GM12801 (cell line): ENCODE results near the gene DUSP10.

ENCODE experiments used
- TF ChIP-seq, protein P1 (sequence below): IDR thresholded peaks from one replicate; pipeline ENCODE4 v1.5.1; 2011; ENCODE audit warnings: control low read depth; ENCODE audit not compliant: insufficient read length; ENCODE audit errors: extremely low read depth

DUSP10 gene

DNA sequence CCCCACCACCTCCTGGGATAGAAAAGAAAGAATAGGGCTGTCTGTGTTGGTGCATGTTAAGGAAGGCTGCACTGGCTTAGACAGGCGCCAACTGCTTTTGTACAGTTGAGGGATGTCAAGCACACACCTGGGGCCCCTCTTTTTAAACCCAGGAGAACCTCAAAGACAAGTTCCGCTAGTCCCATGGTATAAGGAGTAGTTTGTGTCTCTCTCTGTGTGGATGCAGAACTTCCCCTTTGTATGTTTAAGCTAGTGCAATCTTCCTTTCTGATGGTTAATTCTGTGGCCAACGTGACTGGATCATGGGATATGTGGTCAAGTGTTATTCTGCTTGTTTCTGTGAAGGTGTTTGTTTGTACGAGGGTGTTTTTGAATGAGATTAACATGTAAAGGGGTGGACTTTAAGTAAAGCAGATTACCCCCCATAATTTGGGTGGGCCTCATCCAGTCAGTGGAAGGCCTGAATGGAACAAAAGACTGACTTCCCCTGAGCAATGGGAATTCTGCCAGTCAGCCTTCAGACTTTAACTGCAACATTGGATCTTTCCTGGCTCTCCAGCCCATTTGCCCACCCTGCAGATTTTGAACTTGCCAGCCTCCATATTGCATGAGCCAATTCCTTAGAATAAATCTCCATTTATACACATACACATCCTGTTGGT, 9.5 kb upstream of the DUSP10 start:
- TF ChIP-seq, protein P1, sequence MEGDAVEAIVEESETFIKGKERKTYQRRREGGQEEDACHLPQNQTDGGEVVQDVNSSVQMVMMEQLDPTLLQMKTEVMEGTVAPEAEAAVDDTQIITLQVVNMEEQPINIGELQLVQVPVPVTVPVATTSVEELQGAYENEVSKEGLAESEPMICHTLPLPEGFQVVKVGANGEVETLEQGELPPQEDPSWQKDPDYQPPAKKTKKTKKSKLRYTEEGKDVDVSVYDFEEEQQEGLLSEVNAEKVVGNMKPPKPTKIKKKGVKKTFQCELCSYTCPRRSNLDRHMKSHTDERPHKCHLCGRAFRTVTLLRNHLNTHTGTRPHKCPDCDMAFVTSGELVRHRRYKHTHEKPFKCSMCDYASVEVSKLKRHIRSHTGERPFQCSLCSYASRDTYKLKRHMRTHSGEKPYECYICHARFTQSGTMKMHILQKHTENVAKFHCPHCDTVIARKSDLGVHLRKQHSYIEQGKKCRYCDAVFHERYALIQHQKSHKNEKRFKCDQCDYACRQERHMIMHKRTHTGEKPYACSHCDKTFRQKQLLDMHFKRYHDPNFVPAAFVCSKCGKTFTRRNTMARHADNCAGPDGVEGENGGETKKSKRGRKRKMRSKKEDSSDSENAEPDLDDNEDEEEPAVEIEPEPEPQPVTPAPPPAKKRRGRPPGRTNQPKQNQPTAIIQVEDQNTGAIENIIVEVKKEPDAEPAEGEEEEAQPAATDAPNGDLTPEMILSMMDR: no peak

DNA sequence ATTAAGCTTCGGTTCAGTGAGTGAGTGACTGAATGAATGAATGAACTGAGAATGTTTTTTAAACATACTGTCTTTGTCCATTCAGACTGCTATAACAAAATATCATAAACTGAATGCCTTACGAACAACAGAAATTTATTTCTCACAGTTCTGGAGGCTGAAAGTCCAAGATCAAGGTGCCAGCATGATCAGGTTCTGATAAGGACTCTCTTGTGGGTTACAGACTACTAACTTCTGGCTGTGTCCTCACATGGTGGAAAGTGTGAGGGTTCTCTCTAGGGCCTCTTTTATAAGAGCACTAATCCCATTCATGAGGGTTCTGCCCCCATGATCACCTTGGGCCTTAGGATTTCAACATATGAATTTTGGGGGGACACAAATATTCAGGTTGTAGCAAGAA, 7.1 kb upstream of the DUSP10 start:
- TF ChIP-seq, protein P1: no peak

DNA sequence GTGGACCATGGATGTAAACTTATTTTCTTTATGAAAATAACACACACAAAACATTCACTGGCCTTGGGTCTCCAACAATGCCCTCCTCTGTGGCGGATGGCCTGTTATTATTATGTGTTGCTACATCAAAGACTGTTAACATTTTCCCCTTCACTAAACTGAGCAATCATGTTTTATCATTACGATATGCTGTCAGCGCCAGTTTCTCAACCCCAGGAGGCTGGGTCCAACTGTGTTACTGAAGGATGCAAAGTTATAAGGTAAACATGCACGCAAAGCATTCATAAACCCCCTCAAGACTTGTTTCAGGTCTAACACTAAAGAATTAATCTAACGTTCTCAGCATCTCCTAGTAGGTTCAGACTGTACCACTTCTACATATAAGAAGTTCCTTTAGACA, 6.0 kb upstream of the DUSP10 start:
- TF ChIP-seq, protein P1: no peak

DNA sequence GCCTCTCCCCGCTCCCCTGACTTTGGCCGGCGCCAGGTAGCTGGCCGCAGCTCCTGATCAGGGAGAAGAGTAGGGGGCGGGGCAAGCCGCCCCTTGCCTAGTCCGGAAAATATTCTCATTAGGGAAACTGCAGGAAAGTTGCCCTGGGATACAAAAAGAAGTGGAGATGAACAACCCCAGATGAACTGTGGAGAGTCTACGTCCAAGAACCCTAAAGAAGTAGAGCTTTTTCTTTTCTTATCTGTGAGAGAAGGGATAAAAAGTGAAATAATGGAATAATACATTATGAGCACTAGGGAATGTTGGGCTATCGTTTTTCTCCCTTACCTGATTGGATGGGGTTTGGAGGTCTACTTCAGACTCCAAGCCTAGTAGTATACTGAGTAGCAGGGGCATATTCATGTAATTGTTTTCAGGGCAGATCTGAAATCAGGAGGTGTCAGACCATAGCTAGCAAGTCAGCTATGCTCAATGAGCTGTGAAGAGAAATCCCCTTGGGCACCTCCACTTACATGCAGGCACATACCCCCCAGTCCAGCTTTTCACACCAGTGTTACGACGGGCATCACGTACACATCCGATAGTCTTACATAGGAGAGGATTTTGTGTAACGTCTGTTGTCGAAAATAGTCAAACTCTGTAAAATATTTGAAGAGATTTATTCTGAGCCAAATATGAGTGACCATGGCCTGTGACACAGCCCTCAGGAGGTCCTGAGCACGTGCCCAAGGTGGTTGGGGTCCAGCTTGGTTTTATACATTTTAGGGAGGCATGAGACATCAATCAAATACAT, 1.7 kb upstream of the DUSP10 start:
- TF ChIP-seq, protein P1: no peak

DNA sequence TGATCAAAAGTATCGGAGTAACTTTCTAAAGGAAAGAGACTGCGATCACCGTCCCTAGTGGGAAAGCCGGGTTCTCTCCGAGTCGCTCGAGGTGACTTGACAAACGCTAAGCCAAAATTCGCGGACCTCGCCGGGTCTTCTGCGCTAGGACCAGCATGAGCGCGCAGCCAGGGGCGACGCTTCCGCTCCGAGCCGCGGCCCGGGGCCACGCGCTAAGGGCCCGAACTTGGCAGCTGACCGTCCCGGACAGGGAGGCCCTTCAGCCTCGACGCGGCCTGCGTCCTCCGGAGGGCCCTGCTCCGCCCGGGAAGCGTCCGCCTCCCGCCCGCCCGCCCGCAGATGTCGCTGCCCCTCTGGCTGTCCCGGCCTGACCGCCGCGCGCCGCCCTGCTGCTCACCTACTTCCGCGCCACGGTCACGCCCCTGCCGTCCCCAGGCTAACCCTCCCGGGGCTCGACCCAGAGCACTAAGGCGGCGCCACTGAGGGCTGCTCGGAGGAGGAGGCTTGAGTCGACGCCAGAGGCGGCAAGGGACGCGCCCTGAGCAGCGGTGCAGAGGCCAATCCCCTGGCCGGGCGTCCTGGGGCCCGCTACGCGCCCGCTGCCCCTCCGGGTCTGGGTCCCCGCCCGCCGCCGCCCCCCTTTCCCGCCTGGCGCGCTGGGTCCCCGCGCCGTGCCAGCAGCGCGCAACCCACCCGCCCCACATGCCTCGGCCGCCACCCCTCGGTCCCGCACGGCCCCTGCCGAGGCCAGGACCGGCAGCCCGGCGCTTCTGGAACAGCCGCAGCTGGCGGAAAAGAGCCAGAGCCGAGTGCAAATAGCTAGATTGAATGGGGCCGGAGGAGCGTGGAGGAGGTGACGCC, 896 bp upstream of the DUSP10 start:
- TF ChIP-seq, protein P1: no peak

DNA sequence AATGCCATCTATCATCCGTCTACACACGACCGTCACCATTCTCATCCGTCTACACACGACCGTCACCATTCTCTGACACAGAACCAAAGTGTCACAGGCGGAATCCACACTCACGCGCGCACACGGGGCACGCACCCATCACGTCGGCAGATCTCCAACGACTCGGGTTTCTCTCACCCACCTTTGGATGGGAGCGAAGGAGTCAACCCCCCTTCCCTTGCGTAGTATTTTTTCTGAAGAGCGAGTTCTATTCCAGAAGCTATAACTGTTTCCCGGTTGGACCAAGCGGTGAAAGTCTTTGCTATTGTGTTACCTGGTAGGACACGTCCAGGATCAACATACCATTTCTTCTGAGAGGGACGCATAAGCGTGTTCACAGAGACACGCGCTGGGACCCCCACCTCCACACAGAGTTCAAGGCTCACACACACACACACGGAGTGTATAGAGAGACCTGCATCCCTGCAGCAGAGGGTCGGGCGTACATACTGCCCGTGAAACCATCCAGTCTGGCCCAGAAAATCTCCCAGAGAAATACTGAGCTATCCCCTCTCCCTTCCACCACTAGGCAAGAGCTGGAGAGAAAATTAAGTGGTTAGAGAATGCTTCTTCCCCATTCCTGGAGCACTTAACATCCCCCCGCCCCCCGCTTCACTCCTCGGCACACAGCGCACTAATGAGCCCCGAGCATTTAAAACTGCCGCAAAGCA, 741 bp downstream of the DUSP10 start:
- TF ChIP-seq, protein P1: no peak
